GM19438 (cell line): ENCODE results near the gene ZRANB3.
"Not testable (repeated sequence)": the region's sequence is repeated elsewhere in the genome, so short reads cannot be mapped to it uniquely, and the experiment has no call there.

Source experiments
- ATAC-seq: cut with Tn5 transposase; IDR thresholded peaks from one replicate; pipeline ENCODE4 v1.9.1; 2021; ENCODE audit warnings: low read depth; ENCODE audit not compliant: unreplicated experiment

Gene ZRANB3

DNA sequence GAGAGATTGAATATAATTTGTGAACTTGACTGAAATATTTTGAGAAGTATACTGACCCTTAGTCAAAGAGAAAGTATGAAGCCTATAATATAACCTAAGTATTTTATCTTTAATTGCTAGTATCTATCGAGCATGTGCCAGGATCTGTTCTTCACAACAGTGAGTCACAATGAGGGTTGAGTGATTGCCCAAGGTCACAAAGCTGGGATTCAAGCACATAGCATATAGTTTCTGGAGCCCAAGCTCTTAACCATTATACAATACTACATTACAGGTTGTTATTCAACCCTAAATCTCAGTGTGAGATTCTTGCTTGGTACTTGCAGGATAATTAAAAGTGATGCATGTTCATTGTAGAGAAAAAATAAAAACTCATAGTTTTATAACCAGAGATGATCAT is 381.8 kb downstream of the ZRANB3 start:
- no peak for ATAC-seq

DNA sequence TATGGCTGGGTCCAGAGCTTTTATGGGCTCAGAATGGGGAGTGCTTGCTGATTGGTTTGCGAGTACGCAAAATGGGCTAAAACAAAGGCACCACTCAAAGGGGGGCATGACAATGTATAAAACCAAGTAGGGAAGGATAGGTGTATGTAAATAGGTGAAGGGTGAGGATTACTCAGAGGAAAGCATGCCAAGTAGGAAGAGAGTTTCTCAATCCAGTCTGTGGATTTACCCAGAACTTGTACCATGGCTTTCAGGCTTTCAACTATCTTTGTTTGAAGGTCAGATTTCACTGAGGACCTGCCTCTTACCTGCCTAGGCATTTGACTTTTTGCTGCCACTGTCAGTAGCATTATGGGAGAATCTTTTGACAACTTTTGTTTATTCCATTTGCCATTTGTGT is 386.7 kb downstream of the ZRANB3 start:
- ATAC-seq = no peak

DNA sequence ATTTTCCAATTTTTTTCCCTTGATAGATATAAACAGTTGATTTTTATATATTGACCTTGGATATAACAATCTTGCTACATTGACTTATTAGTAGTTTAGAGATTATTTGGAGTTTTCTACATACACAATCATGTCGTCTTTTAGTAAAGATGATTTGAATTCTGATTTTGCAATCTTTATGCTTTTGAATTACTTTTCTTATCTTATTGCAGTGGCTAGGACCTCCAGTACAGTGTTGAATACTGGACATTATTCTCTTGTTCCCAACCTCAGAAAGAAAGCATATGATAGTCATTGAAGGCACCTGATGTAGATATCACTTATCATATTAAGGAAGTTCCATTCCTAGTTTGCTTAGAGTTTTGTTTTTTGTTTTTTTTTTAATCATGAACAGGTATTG is 388.7 kb downstream of the ZRANB3 start:
- no peak for ATAC-seq

DNA sequence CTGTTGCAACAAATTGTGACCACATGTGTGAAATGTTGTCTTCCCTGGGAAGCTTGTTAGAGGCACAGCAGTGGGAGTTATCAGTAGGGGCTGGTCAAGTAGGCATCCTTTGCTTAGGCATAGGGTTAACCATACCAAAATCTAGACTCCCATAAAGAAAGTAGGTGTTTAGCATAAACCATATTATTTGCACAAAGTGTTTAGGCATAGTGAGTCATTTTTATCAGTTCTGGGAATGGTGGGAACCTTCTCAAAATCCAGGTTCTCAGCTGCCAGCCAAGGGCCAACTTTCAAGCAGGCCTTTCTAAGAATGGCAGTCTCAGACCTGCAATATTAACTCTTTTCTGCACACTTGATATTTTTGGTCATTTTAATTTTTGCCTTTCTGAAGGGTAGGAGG is 390.4 kb downstream of the ZRANB3 start:
- ATAC-seq = no peak

DNA sequence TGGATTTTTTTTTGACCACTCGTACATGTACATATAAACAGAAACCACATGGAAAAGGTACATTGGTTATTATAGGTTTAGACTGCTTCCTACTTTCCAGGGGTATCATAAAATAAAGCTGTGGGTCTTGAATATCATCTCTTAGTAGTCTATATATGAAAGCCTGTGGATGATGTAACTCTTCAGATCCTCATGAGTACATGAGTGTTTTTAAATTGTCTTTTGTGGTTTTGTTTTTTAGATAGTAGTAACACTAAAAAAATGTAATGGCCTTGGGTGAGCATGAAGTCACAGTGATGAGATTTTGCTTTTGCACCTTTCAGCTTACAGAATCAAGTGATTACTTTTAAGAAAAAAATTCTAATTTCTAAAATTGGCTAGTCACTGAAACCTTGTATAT is 398.7 kb downstream of the ZRANB3 start:
- no peak for ATAC-seq

DNA sequence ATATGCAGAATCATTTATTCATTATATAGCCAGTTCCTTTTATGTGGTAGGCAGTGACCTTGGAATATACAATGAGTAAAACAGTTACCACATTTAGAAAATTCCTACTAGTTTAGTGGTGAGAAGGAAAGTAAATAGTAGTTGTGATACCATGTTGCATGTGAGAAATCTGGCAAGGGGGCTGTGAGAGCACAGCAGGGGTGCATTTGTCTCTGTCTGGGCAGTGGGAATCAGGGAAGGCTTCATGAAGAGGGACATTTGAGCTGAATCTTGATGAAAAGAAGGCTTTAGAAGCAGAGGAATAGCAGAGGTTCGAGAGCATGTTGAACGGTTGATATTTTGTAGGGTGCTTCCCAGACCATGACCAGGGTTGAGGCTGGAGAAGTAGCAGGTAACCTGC is 400.3 kb downstream of the ZRANB3 start:
- ATAC-seq = no peak

DNA sequence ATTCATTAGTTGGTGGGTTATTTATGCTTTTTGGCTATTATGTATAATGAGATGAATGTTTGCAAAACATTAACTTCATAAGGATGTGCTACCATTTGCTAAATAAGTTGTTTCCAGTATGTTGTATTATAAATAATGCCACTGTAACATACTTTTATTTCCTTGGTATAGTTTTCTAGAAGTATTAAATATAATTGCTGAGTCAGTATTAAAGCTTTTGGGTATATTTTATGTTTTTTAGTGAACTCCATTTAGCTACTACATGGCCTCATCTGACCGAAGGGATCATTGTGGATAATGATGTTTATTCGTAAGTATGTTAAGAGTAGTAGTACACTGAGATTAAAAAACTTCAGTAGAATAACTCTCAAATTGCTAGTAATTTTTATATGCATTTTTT is 405.1 kb downstream of the ZRANB3 start:
- no peak for ATAC-seq

DNA sequence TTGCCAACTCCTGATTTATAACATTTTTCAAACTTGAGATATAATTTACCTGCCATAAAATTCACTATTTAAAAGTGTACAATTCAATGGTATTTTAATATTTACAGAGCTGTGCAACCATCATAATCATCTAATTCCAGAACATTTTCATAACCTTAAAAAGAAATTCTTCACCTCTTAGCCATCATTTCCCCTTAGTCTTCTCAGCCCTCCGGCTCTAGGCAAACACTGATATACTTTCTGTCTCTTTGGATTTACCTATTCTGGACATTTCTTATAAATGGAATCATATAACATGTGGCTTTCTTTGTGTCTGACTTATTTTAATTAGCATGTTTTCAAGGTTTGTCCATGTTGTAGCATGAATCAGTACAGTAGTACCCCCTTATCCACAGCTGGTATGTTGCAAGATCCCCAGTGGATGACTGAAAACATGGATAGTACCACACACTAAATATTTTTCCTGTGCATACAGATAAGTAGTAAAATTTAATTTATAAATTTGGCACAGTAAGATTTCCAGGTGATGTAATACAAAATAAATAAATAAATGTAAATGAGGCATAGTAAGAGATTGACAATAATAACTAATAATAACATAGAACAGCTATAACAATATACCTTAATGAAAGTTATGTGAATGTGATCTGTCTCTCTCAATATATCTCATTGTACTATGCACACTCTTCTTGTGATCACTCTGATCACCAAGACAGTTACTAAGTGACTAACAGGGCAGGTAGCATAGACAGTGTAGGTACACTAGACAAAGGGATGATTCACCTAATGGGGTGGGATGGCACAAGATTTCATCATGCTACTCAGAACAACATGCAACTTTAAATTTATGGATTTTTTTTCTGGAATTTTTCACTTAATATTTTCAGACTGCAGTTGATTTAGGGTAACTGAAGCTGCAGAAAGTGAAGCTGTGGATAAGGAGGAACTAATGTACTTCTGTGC is 405.8 kb downstream of the ZRANB3 start:
- no peak for ATAC-seq

DNA sequence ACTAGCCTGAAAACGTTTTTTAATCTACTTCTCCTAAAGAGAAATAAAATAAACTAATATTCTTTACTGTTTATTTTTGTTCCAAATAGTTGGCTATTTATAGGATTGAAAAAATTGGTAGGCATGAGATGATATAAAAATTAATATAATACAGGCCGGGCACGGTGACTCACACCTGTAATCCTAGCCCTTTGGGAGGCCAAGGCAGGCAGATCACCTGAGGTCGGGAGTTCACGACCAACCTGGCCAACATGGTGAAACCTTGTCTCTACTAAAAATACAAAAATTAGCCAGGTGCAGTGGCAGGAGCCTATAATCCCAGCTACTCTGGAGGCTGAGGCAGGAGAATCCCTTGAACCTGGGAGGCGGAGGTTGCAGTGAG is 409.4 kb downstream of the ZRANB3 start:
- ATAC-seq = not testable (repeated sequence)

DNA sequence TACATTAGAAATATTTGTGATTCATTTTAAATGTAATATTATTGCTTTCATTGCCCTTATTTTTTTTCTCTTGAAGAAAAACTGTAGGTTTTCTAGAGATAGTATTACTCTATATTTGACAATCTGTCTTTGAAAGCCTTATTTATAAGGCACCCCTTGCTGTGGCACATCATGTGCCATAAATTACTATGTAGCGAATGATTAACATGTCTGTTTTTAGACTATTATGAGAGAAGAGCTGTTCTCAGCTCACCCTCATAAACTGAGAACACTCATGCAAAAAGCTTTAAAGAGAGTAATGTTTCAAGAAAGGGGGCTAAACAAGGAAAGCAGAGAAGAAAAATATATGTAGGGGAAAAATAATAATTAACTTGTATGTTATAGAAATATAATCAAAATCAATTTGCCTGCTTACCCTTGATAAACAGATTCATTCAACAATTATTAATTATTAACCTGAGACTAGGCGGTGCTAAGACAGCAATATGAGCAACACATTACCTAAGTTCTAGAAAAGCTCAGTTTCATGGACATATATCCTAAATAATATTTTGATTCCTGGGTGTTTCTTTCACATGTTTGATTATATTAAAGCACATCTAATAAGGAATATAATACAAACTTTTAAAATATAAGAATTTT is 409.9 kb downstream of the ZRANB3 start:
- ATAC-seq = no peak

DNA sequence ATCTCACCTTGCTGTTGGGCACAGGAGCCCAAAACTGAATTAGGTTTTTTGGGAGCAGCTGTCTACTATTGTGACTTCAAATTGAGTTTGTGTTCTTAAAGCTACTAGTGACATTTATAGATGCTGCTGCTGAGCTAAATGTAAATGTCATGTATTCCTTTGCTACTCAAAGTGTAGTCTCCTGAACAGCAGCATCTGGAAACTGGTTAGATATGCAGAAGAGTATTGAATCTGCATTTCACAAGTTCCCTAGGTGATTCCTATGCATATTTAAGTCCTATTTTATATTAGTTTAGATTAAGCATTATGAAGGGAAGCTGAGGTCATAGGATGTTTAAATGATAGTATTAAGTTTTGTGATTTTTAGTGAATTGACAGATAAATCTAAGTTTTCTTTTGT is 411.4 kb downstream of the ZRANB3 start:
- ATAC-seq = no peak

DNA sequence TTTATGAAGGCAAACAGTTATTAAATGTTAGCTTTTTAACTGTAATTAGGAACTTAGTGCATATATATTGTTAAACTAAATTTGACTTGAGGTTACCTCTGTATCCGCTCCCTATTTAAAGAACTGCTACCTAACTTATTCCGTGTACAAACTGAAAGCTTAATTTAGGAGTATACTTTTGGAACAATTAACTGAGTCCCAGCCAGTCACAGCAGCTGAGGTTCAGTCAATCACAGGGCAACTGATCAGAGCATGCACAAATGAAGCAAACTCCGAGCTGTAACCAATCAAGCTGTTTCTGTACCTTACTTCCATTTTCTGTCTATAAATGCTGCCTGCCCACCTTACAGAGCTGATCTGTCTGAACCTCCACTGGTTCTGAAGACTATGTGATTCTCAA is 417.7 kb downstream of the ZRANB3 start:
- ATAC-seq = no peak

DNA sequence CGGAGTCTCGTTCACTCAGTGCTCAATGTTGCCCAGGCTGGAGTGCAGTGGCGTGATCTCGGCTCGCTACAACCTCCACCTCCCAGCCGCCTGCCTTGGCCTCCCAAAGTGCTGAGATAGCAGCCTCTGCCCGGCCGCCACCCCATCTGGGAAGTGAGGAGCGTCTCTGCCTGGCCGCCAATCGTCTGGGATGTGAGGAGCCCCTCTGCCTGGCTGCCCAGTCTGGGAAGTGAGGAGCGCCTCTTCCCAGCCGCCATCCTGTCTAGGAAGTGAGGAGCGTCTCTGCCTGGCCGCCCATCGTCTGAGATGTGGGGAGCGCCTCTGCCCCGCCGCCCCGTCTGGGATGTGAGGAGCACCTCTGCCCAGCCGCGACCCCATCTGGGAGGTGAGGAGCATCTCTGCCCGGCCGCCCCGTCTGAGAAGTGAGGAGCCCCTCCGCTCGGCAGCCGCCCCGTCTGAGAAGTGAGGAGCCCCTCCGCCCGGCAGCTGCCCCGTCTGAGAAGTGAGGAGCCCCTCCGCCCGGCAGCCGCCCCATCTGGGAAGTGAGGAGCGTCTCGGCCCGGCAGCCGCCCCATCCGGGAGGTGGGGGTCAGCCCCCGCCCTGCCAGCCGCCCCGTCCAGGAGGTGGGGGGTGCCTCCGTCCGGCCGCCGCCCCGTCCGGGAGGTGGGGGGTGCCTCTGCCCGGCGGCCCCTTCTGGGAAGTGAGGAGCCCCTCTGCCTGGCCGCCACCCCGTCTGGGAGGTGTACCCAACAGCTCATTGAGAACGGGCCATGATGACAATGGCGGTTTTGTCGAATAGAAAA is 425.3 kb downstream of the ZRANB3 start:
- ATAC-seq = not testable (repeated sequence)

DNA sequence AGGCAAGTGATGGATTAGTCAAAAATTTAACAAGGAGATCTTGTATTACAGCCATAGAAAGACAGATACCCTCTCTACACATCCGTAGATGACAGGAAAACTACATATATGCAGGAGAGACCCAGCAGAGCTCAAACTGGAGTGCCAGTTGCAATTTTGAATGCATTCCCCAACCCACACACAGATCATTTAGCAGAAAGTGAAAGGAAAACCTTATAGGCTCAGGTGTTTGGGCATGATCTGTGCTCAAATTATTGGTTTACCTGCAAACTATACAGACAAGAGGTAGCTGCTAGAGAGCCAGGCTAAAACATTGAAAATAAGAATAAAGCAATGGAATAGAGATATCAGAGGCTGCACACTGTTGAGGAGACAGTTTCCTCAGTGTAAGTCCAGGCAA is 427.2 kb downstream of the ZRANB3 start:
- ATAC-seq = no peak

DNA sequence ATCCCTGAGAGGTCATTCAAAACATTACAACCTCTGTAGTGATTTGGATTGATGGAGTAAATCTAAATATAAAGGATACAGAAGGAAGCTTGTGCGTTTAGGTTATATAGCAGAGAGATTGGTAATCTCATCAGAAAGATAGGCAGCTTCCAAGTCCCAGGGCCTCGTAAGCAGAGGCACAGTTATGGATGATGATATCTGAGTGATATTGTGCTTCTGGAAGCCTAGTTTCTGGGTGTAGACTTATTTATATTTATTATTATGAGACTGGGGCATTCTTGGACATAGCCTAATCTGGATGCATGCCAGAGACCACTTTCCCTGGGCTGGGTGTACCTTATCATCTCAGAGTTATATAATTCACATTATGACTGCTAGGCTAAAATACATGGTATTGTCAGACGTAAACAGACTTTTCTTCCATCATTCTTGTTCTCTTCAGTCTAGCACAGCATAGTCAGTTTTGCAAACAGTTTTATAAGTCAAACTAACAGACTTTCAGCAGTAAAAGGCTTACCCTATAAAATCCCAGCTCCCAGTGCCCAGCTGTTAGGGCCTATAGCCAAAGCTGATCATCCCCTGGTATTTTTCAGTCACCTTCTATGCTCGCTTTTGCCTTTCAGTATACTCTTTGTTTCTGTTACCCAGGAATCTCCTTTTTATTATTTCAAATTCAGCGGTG is 431.1 kb downstream of the ZRANB3 start:
- ATAC-seq = no peak

DNA sequence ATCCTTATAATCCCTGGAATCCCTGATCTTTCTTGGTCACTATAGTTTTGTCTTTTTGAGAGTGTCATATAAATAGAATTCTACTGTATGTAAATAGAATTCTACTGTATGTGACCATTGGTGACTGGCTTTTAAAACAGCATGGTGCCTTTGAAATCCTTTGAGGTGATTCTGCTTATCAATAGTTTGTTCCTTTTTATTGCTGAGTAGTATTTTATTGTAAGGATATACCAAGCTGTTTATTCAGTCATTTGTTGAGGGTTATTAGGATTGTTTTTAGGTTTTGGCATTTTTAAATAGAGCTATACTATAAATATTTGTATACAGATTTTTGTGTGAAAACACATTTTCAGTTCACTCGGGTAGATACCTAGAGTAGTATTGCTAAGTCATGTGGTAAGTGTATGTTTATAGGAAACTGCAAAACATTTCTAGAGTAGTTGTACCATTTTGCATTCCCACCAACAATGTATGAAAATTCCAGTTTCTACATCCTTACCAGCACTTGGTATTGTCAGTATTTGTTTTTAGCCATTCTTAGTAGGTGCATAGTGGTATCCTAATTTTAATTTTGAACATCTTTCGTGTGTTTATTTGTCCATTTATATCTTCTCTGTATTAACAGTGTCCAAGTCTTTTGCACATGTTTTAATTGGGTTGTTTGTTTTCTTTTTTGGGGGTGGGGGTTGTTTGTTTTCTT is 433.3 kb downstream of the ZRANB3 start:
- ATAC-seq = no peak

DNA sequence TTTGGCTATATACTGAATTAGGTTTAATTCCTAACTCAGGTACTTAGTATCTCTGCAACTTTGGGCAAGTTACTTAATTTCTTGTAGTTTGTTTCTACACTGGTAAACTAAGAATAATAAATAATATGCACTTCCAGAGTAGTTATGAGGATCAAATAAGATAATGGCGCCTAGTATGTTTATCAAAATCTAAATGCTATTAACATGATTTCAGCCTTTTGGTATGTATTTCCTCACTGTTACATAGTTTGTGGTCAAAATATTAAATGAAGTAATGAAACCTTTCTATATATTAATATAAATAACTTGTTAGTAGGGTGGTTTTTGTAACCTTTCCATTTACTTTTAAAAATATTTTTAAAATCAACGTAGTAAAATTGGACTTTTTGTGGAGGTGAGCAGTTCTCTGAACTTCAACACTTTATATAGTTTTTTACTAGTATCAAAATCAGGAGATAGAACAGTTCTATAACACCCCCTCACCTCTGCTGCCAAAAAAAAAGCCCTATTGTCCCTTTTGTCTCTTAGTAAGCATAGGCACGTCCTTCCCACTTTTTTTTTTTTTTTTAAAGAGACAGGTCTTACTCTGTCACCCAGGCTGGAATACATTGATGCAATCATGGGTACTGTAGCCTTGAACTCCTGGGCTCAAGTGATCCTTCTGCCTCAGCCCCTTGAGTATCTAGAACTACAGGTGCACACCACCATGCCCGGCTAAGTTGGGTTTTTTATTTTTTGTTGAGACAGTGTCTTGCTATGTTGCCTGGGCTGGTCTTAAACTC is 434.2 kb downstream of the ZRANB3 start:
- no peak for ATAC-seq

DNA sequence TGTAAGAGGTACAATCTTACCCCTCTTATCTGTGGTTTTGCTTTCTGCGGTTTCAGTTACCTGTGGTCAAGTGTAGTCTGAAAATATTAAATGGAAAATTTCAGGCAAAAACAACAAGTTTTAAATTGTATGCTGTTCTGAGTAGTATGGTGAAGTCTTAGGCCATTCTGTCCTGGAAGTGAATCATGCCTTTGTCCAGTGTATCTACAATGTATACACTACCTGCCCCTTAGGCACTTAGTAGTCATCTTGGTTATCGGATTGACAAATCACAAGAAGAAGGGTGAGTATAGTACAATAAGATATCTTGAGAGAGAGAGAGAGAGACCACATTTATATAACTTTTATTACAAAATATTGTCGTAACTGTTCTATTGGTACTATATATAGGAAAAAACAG is 435.4 kb downstream of the ZRANB3 start:
- ATAC-seq = no peak

DNA sequence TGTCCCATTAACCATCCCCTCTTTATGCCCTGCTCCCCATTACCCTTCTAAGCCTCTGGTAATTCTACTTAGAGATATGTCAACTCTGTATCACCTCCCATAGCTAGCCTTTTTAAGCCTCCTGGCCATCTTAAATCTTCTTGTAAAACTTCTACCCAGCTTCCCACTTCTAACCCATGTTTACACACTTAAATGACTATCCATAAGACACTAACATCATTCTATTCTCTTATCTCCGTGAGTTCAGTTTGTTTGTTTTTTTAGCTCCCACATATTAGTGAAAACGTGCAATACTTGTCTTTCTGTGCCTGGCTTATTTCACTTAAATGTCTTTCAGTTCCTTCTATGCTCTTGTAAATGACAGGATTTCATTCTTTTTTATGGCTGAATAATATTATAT is 436.5 kb downstream of the ZRANB3 start:
- no peak for ATAC-seq
